Uterus (tissue), 2 donors: ENCODE results near the gene QARS1.

Experiments used
- CTCF ChIP-seq, 4 experiments: fragments of 200-600 bp in 2 of 4; fragments of 450-650 bp in 2 of 4; sonication (generic) in 2 of 4; IDR thresholded peaks; one replicate each; pipeline ENCODE4 v1.5.1; 2016 to 2019; ENCODE audit warnings: antibody characterized with exemption in 4 of 4, mild to moderate bottlenecking in 2 of 4, moderate library complexity in 1 of 4
- POLR2A ChIP-seq, 2 donors: fragments of 450-650 bp; IDR thresholded peaks; one replicate each; pipeline ENCODE4 v1.6.1; 2016; ENCODE audit warnings: antibody characterized with exemption in 2 of 2, mild to moderate bottlenecking in 1 of 2, moderate library complexity in 1 of 2

- no peak for TF ChIP-seq CTCF (IDR thresholded peaks at IDR 0.05)
- no peak for TF ChIP-seq POLR2A (IDR thresholded peaks at IDR 0.05)
Measured at GRCh38 chr3:49108346-49108745, 3.8 kb upstream of the QARS1 start.
